UCSD-AML1 (cell line): ENCODE measurements around the gene BRIP1.
"Not testable (repeated sequence)": the region's sequence is repeated elsewhere in the genome, so short reads cannot be mapped to it uniquely, and the experiment has no call there.

Experiments used
- DNase-seq: peaks from one replicate; lab custom pipeline; 2025; ENCODE audit not compliant: unreplicated experiment; lab: John Stamatoyannopoulos, UW

Gene BRIP1

DNA sequence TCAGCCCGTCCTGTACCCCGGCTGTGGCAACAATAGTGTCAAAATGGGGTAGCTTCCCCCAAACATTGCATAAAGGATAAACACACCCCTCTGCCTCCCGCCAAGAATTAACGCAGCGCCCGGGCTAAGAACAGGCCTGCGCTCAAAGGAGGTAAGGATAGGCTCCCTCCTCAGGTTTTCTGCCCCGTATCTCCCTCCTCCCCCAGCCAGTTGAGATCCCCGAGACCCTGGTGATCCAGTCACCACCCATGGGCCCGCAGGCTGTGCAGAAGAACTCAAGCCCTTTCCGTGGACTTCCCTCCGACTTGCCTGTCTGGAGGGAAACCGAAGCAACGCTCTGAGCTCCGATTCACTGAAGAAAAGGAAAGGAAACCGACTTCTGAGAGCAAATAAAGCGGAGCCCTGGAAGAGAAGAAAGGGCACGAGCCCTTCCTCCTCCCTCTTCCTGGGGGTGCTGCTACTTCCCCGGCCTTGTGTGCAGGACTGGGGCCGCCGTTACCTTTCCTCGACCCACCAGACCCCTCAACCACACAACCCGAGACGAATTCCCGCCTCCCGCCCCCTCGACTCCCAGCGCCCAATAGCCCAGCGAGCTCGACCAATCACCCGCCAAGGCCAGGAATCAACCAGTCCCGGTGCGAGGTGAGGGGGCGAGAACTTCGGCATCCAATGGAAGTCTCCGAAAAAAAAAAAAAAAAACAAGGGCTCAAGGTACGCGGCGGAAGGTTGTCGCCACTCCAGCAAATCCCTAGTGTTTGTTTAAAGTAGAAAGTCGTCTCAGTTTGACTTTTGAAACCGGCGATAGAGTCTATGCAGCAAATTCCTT, at the start of gene BRIP1:
TSS of gene BRIP1 (minus strand) at position 554 of the 826 bp plus-strand sequence. CDS start 1,989 bp downstream, outside the sequence.
- peak; percentile 87 for DNase-seq

DNA sequence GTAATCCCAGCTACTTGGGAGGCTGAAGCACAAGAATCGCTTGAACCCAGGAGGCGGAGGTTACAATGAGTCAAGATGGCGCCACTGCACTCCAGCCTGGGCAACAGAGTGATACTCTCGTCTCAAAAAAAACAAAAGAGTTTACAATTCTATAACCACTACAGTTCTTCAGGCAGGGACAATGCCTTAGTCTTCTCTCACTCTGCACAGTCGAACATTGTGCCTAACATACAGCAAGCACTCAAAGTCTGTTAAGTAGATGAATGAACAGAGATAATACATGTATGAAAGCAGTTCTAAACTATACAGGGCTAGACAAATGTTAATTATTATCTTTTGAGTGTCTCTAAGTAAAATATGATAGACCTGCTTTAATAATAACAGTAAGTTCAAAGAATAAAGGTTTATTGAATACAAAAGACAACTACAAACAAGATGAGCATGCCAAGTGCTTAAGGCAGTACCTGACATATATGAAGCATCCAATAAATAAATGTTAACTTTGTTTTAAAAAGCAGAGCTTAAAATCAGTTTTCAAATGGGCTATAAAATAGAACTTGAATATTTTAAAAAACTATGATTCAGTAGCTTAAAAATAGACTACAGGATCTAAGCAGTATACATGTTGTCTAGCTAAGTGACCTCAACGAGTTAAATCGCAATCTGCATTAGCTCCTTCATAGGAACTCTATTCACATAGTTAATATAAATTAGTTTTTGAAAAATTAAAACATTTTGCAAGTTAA, 45.1 kb upstream of the BRIP1 start:
- DNase-seq = no peak

DNA sequence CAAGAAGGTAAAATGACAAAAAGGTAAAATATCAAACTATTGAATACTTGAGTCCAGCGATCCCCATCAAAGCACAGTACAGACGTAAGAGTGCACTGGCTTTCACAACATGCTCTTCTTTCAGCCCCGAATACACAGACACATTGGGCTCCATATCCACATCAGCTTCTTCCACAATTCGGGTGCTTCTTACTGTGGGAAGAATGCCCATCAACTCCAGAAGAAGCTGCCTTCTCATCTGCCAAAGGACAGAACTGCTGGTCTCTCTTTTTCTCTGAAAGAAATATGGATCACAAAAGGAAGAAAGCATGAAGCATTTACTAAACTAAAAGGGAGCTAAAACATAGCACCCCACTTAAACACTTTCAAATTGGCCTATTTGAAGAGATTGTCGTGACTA, 44.0 kb upstream of the BRIP1 start:
- no peak for DNase-seq

DNA sequence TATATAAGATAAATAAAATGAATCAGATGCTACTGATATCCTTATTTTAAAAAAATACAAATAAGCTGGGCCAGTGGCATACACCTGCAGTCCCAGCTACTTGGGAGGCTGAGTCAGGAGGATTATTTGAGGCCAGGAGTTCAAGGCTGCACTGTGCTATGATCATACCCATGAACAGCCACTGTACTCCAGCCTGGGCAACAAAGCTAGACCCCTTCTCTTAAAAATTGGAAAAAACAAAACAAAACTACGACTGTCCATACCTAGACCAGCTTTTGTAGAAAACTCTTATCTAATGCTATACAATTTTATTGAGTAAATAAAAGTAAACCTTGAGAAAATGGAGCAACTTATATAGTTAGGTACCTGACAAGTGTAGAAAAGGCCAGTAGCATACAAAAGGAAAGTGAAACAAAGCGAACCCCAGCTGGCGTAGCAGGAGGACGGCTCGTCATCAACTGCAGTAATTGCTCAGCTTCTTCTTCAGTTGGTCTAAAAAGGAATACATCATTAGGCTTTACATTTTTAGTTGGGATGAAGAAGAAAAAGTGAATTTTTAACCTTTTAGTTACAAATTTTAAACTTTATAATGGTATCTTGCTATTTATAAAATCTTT, 40.9 kb upstream of the BRIP1 start:
- DNase-seq = no peak

DNA sequence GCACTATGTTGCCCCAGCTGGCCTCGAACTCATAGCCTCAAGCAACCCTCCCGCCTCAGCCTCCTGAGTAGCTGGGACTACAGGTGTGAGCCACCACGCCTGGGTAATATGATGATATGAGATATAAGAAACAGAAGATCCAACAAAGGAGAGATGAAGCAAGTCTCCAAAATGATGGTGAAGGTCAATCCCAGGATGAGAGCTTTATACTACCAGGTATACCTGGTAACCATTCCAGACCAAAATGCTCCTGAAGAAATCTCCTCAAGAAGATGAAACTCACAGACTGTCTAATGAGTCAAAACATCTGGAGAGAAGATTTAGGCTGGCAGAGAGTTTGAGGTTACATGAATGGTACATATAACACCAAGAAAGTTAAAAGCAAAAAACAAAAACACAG, 39.9 kb upstream of the BRIP1 start:
- no peak for DNase-seq

DNA sequence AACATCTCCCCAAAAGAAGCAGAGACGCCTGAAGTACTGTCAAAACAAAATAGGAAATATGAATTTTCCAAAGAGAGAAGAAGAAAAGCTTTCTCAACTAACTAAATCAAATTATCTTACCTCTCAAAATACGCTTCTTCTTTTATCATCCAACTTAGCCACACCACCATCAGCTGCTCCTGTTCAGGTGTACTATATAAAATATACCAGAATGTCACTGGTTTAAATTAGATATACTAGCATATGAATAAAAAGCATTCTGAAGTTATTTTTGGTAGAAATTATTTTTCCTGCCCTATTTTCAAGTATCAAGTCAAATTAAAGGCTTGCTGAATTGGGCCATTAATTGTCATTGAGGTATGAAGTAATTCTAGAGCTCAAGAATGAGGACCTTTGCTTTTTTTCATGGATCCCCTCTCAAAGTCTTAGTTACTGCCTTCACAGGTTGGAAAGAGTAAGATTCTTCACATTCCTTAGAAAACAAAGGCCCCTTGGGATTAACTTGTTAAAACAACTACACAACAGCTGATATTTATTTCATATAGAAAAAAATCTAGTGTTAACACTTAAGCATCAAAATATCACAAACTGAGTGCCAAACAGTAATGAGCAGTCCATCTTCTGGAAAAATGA, 34.3 kb upstream of the BRIP1 start:
- no peak for DNase-seq

DNA sequence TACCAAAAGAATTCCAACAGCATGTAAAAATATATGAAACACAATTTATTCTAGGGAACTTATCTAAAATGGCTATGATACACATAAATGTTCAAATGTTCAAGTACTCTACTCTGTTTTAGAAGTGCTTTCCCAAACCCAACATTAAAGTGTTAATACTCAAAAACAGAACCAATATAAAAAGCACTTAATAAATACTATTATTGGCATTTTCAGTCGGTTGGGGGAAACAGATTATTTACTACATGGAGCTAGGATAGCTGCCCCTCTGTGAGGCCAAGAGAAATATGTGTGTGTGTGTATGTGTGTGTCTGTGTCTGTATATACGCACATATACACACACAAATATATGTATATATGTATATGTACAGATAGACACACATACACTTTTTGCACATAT, 32.1 kb upstream of the BRIP1 start:
- DNase-seq = no peak

DNA sequence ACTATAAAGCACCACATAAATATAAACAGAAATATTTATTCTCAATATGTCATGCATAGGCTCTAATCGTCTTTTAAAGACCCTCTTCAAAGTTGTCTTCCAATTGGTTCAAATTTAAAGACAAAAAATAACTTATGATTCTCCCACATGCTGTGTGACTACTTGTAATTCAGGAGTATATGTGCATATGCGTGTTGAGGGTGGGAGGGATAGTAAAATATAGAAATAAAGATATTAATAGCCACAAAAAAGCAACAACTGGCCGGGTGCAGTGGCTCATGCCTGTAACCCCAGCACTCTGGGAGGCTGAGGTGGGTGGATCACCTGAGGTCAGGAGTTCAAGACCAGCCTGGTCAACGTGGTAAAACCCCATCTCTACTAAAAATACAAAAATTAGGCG, 31.0 kb upstream of the BRIP1 start:
- DNase-seq = not testable (repeated sequence)

DNA sequence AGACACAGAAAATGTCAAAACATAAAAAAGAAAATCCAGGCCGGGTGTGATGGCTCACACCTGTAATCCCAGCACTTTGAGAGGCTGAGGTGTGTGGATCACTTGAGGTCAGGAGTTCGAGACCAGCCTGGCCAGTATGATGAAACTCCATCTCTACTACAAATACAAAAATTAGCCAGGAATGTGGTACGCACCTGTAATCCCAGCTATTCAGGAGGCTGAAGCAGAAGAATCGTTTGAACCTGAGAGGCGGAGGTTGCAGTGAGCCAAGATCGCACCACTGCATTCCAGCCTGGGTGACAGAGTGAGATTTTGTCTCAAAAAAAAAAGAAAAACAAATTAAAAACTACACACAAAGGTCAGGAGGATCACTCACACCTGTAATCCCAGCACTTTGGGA, 24.4 kb upstream of the BRIP1 start:
- DNase-seq = not testable (repeated sequence)

DNA sequence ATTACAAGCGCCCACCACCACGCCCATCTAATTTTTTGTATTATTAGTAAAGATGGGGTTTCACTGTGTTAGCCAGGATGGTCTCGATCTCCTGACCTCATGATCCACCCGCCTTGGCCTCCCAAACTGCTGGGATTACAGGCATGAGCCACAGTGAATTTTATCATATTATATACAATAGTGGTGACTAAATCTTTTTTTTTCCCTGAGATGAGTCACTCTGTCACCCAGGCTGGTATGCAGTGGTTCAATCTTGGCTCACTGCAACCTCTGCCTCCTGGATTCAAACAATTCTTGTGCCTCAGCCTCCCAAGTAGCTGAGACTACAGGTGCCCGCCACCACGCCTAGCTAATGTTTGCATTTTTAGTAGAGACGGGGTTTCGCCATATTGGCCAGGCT, 22.5 kb upstream of the BRIP1 start:
- not testable (repeated sequence) for DNase-seq

DNA sequence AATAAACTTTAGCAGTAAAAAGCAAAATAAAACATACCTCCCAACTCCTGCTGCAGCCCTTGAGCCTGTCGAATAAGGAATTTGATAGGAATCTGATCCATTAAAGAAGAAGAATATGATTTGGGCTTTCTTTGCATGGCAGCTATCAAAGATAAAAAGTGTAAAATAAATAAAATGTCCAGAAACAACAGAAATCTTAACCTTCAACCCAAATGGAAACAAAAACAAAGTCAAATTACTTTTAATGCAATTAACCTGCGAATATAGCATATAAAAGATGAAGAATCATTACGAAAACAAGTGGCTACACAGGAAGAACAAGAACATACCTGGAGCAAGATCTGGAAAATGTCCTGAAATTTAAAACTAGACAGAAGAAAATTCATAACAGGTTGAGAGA, 21.5 kb upstream of the BRIP1 start:
- DNase-seq = no peak

DNA sequence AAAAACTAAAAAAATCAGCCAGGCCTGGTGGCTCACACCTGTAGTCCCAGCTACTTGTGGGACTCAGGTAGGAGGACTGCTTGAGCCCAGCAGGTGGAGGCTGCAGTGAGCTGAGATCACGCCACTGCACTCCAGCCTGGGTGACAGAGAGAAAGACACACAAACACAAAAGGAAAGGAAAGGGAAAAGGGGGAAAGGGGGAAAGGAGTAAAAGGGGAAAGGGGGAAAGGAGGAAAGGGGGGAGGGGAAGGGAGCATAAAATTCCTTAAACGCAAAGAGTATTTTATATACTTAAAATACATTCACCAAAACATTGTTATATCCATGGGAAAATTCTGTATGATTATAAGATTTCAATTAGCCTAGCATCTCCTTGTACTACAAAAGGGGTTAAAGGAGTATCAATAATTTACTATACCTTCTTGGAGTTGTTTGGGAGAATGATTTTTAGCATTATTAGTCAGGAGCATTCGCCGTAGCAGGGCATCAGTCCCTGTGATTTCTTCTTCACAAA, 17.3 kb upstream of the BRIP1 start:
- DNase-seq = no peak

DNA sequence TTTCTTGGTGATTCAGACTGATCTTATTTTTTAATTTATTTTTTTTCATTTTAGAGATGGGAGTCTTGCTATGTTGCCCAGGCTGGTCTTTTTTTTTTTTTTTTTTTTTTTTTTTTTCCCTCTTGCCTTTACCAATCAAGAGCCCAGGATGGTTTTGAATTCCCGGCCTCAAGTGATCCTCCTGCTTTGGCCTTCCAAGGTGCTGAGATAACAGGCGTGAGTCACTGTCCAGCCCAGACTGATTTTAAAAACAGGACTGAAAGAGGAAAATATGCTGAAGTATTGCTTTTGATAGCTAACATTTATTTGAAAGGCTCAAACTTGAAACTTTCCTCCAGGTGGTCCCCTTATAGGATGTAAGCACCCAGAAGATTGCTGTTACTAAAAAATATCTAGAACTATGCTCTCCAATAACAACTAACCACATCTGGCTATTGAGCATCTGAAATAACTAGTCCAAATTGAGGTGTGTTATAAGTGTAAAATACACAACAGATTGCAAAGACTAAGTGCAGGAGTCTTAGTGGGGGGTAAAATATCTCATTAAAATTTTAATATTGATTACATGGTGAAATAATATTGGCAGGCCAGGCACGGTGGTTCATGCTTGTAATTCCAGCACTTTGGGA, 15.8 kb upstream of the BRIP1 start:
- no peak for DNase-seq

DNA sequence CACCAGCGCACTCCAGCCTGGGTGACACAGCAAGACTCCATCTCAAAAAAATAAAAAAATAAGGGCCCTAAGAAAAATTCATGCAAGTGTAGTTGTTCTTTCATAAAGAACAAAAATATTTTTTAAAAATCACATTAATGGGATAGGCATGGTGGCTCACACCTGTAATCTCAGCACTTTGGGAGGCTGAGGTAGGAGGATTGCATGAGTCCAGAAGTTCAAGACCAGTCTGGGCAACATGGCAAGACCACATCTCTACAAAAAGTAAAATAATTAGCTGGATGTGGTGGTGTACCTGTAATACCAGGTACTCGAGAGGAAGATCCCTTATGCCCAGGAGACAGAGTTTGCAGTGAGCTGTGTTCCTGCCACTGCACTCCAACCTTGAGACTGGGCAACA, 15.2 kb upstream of the BRIP1 start:
- DNase-seq = no peak

DNA sequence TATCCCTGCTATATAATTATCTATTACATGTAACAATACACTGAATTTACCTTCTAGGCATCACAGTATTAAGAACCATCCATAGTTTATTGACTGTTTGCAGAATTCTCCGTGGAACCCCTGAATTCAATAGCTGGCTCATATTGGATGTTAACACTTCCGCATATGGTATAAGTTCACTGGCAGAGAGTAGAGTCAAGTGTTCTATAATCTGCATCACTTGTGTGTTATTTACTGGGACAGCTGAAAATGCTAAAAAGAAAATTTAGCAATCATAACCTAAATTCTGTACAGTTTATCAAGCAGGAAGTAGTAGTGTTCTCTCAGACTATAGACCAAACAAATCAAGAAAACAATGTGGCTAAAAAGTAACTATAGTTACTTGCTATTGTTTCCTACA, 14.5 kb upstream of the BRIP1 start:
- DNase-seq = no peak

DNA sequence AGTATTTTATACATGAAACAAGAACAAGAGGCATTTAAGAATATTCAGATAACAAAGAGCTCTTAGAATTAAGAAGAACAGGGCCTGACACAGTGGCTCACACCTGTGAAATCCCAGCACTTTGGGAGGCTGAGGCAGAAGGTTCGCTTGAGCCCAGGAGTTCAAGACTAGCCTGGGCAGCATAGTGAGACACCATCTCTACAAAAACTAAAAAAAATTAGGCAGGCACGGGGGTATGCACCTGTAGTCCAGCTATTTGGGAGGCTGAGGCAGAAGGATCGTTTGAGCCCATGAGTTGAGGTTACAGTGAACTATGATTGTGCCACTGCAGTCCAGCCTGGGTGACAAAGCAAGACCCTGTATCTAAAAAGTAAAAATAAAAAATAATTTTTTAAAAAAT, 12.5 kb upstream of the BRIP1 start:
- no peak for DNase-seq

DNA sequence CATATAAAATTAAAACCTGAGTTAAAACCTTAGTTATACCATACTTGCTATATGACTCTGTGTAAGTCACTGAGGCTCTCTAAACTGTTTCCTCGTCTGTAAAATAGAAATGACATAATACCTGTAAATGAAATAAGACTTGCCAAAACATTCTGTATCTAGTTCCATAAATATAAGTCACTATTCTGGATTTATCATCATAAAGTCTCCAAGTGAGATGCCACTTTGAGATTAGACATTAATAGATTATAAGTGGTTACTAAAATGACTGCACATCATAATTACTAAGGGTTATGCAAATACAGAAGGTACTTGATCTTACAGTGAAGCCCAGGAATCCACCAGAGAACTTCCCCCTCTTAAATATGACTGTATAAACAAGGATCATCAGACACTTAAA, 12.0 kb upstream of the BRIP1 start:
- DNase-seq = no peak

DNA sequence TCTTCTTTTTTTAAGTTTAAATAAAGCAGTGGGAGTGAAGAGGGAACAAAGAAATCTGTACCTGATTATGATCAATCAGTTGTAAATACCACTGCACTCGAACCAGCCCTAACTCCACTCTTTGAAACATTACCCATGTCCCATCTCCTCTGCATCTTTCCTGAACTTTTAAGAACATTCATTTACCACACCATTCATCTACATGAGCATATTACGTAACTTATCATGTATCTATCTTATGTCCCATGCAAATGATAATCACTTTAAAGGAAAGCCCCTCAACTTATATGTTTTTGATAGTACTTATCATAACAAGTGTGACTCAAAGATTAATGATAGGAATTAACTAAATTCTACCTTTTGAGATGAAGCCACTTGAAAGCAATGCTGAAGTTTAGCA, 10.7 kb upstream of the BRIP1 start:
- no peak for DNase-seq

DNA sequence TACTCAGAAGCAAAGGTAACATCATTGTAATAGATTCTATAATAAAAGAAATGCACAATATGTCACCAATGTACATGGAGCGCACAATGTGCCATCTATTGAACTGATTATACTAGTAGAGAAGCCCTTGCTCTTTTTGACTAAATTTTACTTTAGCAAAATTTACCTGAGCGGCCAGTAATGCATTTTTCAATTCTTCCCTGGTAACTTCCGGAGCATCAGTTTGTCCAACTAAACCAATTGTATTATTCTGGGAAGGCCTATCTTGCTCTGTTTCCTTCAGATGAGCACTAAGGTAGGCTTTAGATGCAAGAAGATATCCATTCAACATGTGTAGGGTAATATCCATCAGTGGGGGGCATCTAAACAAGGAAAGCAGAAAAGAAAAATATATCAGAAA, 8.8 kb upstream of the BRIP1 start:
- DNase-seq = no peak

DNA sequence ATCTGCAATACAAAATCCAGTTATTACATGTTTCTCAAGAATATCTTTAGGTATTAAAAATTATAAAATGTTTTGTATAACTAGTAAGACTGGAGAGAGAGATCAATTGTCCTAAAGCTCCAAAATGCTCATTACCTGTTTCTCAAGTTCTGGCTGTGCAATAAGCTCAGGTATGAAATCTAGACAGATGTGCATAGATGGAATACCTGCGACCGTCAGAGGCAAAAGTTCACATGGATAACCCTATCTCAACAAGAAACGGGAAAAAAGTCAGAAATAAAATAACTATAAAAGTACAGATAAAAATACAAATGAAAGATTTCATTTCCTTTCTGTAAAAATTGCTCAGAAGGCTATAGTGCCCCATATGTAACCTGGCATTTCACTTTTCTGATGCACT, 5.8 kb upstream of the BRIP1 start:
- DNase-seq = no peak

DNA sequence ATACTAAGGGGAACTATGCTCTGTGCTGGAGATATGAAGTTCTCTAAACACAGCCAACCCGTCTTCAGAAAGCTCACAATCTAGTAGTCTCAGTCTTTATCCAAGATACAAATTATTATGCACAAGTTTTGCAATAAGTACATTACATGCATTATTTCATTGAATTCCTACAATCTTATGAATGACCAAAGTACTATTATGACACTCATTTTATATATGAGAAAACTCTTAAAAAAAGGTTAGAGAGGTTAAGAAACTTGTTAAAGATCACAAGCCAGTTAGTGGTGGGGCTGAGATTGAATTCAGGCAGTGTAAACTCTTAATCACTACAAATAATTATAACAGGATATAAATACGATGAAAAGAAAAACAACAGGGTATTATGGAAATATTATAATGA, 4.7 kb upstream of the BRIP1 start:
- no peak for DNase-seq
